Fibroblast of mammary gland (primary cell): ENCODE results near the gene ETV7.
A peak's percentile ranks its signal among the peaks of the same experiment; 100 is the strongest.

Experiments used
- DNase-seq: peaks from one replicate; pipeline ENCODE4 v3.0.0-alpha.2; 2010; ENCODE audit warnings: low read depth
- H3K4me3 ChIP-seq: 2 replicates; pipeline ENCODE4 v1.5.1; 2011; ENCODE audit warnings: low read depth, mild to moderate bottlenecking, low read length, moderate library complexity; ENCODE audit not compliant: control insufficient read depth
- CTCF ChIP-seq: conservative IDR thresholded peaks from 2 replicates; pipeline ENCODE4 v1.5.1; 2011; ENCODE audit warnings: low read depth, low read length, inconsistent platforms; ENCODE audit not compliant: control insufficient read depth, insufficient read depth

Gene ETV7

DNA sequence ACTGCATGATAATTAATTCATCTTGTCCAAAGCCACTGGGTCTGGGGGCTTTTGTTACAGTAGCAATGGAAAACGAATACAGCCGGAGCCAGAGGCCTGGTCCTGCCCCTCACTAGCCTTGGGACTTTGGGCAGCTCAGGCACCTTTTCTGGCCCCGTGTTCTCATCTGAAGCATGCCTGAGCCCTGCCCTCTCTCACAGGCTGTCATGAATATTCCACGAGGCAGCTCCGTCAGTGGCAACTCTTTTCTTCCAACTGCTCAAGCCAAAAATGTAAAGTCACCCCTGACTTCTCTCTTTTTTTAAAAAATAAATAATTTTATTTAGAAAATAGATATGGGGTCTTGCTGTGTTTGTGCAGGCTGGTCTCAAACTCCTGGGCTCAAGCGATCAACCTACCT lies 56.1 kb downstream of the ETV7 start:
- TF ChIP-seq CTCF: no peak
- no peak overlapping the region for H3K4me3 ChIP-seq
- DNase-seq: no peak

DNA sequence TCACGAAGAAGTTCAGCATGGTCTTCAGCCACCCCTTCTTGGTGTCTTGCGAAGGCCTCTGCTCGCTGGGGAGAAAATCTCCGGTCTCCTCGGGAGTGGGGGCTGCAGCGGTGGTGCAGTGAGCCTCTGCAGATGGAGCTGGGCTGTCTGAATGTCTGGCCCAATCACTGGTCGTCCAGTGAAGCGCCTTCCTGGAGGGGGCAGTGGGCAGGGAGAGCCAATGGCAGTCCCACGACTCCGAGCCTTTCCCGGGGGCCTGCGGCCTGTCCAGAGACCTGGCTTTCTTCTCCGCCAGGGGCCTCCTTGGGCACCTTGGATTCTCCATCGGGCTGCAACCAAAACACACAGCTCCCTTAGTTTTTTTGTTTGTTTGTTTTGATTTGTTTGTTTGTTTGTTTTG lies 57.1 kb downstream of the ETV7 start:
- DNase-seq: no peak
- no peak for TF ChIP-seq CTCF
- H3K4me3 ChIP-seq: no peak overlapping the region

DNA sequence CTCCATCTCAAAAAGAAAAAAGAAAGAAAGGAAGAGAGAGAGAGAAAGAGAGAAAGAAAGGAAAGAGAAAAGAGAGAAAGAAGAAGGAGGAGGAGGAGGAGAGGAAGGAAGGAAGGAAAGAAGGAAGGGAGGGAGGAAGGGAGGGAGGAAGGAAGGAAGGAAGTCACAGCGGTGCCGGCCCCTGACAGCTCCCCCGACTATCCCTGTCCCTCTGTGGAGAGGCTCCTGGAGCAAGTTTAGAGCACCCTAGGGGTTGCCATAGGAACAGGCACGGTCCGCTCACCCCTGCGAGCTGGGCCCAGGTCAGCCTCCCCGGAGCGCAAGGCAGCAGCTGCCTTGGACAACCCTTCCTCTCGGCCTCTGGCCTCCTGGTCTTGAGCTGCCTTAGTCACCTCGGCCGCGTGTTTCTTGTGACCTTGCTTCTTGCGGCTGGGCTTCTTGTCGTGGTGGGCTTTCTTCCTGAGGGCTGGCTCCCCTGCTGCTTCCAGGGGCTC lies 57.6 kb downstream of the ETV7 start:
- no peak for TF ChIP-seq CTCF
- H3K4me3 ChIP-seq: no peak overlapping the region
- DNase-seq: no peak

- H3K4me3 ChIP-seq: no peak overlapping the region
- TF ChIP-seq CTCF: no peak
- DNase-seq: no peak
Measured at GRCh38 chr6:36328600-36328999, 58.9 kb downstream of the ETV7 start.

DNA sequence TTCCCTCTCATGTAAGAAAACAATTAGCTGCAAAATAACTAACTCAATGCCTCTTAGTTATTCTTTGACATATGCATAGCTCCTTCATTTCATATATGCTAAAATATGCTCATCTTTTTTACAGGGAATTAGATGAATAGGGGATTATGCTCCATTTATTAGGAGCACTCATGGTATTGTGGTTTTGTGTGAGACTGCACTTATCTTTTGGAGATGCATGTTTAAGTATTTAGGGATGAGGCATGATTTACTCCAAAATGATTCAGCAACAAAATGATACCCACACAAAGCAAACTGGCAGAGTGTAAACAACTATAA lies 59.6 kb downstream of the ETV7 start:
- DNase-seq: no peak
- no peak for TF ChIP-seq CTCF
- H3K4me3 ChIP-seq: no peak overlapping the region

- no peak for TF ChIP-seq CTCF
- DNase-seq: no peak
Measured at GRCh38 chr6:36327226-36327918, 60.1 kb downstream of the ETV7 start.

GRCh38 chr6:36326356-36326995 lies 61.0 kb downstream of the ETV7 start:
- no peak overlapping the region for H3K4me3 ChIP-seq
- no peak for TF ChIP-seq CTCF
- DNase-seq: peak; percentile 11

More at GRCh38 chr6:36327226-36327918, 60.1 kb downstream of the ETV7 start:
- no peak overlapping the region for H3K4me3 ChIP-seq
